PC-9 (cell line): Measurements from ENCODE around the gene SLC1A5.

Experiments
- EZH2 ChIP-seq: fragments of 200-600 bp; sonication (generic); IDR thresholded peaks from 2 replicates; pipeline ENCODE4 v1.8.0; 2017; ENCODE audit warnings: antibody characterized with exemption, low read depth
- TF ChIP-seq, protein P1 (sequence below): fragments of 200-600 bp; sonication (generic); conservative IDR thresholded peaks from 2 replicates; pipeline ENCODE4 v1.6.1; 2017; ENCODE audit warnings: mixed run types, antibody characterized with exemption, mild to moderate bottlenecking, moderate library complexity

DNA sequence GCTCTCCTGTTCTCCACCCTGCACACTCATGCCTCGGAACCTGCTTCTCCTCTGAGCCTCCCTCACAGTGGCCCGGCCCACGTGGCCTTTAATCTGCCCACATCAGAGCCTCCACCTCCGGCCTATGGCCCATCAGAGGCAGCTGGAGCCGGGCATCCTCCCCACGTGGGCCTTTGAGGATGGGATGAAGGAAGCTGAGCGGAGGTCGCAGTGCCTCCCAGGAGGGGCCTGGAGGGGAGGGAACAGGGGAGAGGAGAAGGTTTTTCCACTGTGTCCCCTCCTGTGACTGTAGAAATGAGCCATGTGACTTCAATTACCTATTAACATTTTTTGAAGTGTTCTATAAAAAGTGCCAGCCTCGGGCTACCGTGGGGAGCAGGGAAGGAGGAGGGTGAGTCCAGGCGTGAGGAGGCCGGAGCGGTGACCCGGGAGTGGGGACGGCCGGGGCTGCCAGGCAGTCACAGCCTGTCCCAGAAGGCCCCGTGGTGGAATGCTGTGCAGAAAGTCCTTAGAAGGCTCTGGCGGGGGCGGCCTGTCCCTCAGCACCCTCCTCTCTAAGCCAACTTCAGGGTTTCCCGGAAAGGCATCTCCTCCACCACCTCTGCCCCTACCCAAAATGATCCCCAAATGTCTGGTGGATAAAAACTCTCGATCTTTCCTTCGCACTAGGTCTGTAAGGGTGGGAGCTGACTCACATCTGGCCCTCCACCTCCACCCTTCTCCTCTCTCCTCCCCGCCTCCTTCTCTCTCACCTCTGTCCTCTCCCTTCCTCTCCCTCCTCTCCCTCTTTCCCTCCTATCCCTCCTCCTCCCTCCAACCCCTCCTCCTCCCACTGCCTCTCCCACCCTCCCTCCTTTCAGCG, 24.8 kb upstream of the SLC1A5 start:
- TF ChIP-seq, protein P1, sequence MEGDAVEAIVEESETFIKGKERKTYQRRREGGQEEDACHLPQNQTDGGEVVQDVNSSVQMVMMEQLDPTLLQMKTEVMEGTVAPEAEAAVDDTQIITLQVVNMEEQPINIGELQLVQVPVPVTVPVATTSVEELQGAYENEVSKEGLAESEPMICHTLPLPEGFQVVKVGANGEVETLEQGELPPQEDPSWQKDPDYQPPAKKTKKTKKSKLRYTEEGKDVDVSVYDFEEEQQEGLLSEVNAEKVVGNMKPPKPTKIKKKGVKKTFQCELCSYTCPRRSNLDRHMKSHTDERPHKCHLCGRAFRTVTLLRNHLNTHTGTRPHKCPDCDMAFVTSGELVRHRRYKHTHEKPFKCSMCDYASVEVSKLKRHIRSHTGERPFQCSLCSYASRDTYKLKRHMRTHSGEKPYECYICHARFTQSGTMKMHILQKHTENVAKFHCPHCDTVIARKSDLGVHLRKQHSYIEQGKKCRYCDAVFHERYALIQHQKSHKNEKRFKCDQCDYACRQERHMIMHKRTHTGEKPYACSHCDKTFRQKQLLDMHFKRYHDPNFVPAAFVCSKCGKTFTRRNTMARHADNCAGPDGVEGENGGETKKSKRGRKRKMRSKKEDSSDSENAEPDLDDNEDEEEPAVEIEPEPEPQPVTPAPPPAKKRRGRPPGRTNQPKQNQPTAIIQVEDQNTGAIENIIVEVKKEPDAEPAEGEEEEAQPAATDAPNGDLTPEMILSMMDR: no peak
- no peak for TF ChIP-seq EZH2
